K562 (cell line): Measurements from ENCODE around the gene FAM120B. TPM values are rescaled to one million over a fixed set of nuclear protein-coding genes. Genes with fewer than 3 reads are reported as not detected.

Source experiments
- BCL6 ChIP-seq: fragments of 250-450 bp; sonication (Bioruptor Pico); IDR thresholded peaks from 2 replicates; pipeline ENCODE4 v1.4.0; 2020
- COPS2 ChIP-seq: fragments of 450-650 bp; conservative IDR thresholded peaks from 2 replicates; pipeline ENCODE4 v1.6.1; 2016; ENCODE audit warnings: mild to moderate bottlenecking, moderate library complexity
- CSDE1 ChIP-seq, 2 experiments: fragments of 450-650 bp; IDR thresholded peaks; 2 replicates each; pipeline ENCODE4 v1.6.1; 2016; ENCODE audit warnings: mild to moderate bottlenecking in 1 of 2
- DNMT1 ChIP-seq: fragments of 450-650 bp; IDR thresholded peaks from 2 replicates; pipeline ENCODE4 v1.6.1; 2016; ENCODE audit warnings: antibody characterized with exemption, mild to moderate bottlenecking
- IFI16 ChIP-seq: fragments of 250-450 bp; sonication (Bioruptor Pico); IDR thresholded peaks from 2 replicates; pipeline ENCODE4 v2.1.2; 2022; ENCODE audit warnings: mild to moderate bottlenecking, inconsistent platforms
- MXD1 ChIP-seq: fragments of 250-450 bp; sonication (Bioruptor Pico); IDR thresholded peaks from 2 replicates; pipeline ENCODE4 v1.8.0; 2021; ENCODE audit warnings: borderline replicate concordance, mild to moderate bottlenecking, moderate library complexity; ENCODE audit not compliant: poor library complexity, severe bottlenecking
- MYNN ChIP-seq, 2 experiments: sonication (generic); formaldehyde crosslinking in 1 of 2; IDR thresholded peaks; 2 replicates each; pipeline versions ENCODE4 v1.5.0 to v1.6.1; 2016 to 2020; ENCODE audit warnings: antibody characterized with exemption in 1 of 2, missing genetic modification reagents in 1 of 2
- NBN ChIP-seq: fragments of 450-650 bp; IDR thresholded peaks from 2 replicates; pipeline ENCODE4 v1.6.1; 2016; ENCODE audit warnings: low read depth, mild to moderate bottlenecking
- NFIC ChIP-seq: fragments of 450-650 bp; IDR thresholded peaks from 2 replicates; pipeline ENCODE4 v1.6.1; 2017; ENCODE audit warnings: mild to moderate bottlenecking, inconsistent platforms
- NFRKB ChIP-seq: fragments of 450-650 bp; IDR thresholded peaks from 2 replicates; pipeline ENCODE4 v1.6.1; 2016; ENCODE audit warnings: low read depth
- SMARCC2 ChIP-seq: fragments of 450-650 bp; IDR thresholded peaks from 2 replicates; pipeline ENCODE4 v1.6.1; 2017; ENCODE audit warnings: antibody characterized with exemption, moderate library complexity, mild to moderate bottlenecking, low read depth
- TCF7L2 ChIP-seq: fragments of 150-350 bp; IDR thresholded peaks from 2 replicates; pipeline ENCODE4 v1.6.1; 2016; ENCODE audit warnings: low read depth, mild to moderate bottlenecking, low read length, moderate library complexity
- TSC22D4 ChIP-seq: fragments of 450-650 bp; IDR thresholded peaks from 2 replicates; pipeline ENCODE4 v1.6.1; 2016; ENCODE audit warnings: missing genetic modification characterization, missing biosample characterization, control low read depth
- XRCC5 ChIP-seq: fragments of 200-400 bp; formaldehyde crosslinking; IDR thresholded peaks from 2 replicates; pipeline ENCODE4 v1.6.1; 2017; ENCODE audit warnings: low read depth, mild to moderate bottlenecking, low read length
- ZNF311 ChIP-seq: fragments of 250-450 bp; sonication (Bioruptor Pico); IDR thresholded peaks from 2 replicates; pipeline ENCODE4 v1.4.0; 2020; ENCODE audit warnings: mild to moderate bottlenecking, moderate library complexity
- ZNF354B ChIP-seq: fragments of 250-450 bp; sonication (Bioruptor Pico); IDR thresholded peaks from 2 replicates; pipeline ENCODE4 v1.4.0; 2020
- ZNF512 ChIP-seq: IDR thresholded peaks from 2 replicates; pipeline ENCODE4 v1.6.1; 2016; ENCODE audit warnings: missing genetic modification characterization, missing compliant biosample characterization
- ZNF77 ChIP-seq: fragments of 250-450 bp; sonication (Bioruptor Pico); IDR thresholded peaks from 2 replicates; pipeline ENCODE4 v1.5.0; 2020
- ZNF780A ChIP-seq: fragments of 250-450 bp; sonication (Bioruptor Pico); IDR thresholded peaks from 2 replicates; pipeline ENCODE4 v1.5.0; 2021; ENCODE audit warnings: mild to moderate bottlenecking
- polyA plus RNA-seq, 8 experiments: library from polyadenylated mRNA; depleted of rRNA in 4 of 8; stranded (reverse) in 5 of 8; unstranded in 3 of 8; fragments of >200 nt; fragmentation: Nextera tagmentation in 2 of 8; fragmentation: Illumina TruSeq in 1 of 8; extraction: Ambion mirVana in 2 of 8; extraction: Trizol in 1 of 8; gene quantifications; 2 replicates each; pipeline versions ENCODE4 v1.2.1 to v1.2.3, GENCODE V29; 2011 to 2014; ENCODE audit warnings: inconsistent platforms in 1 of 8, missing spikeins in 1 of 8
- total RNA-seq, 7 experiments: library from RNA; depleted of rRNA in 6 of 7; stranded (reverse); fragments of >200 nt in 6 of 7; fragmentation: Illumina TruSeq in 2 of 7; extraction: Trizol in 2 of 7; gene quantifications; 2 replicates each; pipeline versions ENCODE4 v1.2.1 to v1.2.3, GENCODE V29; 2011 to 2021; ENCODE audit warnings: low replicate concordance in 1 of 7
- TF ChIP-seq, protein P1 (sequence below): sonication (generic); formaldehyde crosslinking; IDR thresholded peaks from 2 replicates; pipeline ENCODE4 v1.8.0; 2022; ENCODE audit warnings: mild to moderate bottlenecking, missing genetic modification reagents
- TF ChIP-seq, protein P2 (sequence below): sonication (generic); formaldehyde crosslinking; IDR thresholded peaks from 2 replicates; pipeline ENCODE4 v1.8.0; 2022; ENCODE audit warnings: missing genetic modification reagents, mild to moderate bottlenecking, borderline replicate concordance

FAM120B gene
- total and polyA plus RNA-seq, 9 of the 15 experiments (the other 6 are each of a cell fraction or from before 2014, with no cell fraction given), result 3.5 to 22.6 (median 14.7) TPM

DNA sequence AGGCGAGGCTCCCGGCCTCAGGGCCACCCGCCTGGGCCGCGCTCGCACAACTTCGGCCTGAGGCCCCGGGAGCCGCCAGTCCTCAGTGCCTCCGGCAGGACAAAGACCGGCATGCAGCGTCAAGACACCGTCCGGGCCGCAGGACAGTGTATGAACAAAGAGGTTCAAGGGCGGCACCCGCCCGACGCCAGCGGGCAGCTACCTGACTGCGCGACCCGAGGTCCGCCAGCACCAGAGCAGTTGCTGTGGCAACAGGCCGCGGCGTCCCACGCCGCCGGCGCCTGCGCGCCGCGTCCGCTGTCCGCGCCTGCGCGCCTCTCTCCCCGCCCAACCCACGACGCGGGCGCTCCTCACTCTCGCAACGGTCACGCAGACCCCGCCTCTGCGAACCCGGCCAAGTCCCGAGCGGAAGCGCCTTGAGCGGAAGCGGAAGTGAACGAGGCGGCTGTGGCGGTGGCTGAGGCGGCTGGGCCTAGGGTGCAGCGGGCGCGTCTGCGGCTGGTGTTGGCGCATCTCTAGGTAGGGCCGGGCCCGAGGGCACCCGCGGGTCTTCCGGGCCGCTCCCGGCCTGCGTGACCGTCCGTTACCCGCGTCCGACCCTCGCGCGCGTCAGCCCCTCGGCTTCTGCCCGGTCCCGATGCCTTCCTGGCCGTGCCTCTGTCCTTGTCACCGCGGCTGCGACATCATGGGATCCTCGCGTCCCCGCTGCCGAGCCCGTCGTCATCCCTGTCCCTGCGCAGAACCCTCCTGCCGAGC, at the start of gene FAM120B (continued):
- TF ChIP-seq, protein P1, sequence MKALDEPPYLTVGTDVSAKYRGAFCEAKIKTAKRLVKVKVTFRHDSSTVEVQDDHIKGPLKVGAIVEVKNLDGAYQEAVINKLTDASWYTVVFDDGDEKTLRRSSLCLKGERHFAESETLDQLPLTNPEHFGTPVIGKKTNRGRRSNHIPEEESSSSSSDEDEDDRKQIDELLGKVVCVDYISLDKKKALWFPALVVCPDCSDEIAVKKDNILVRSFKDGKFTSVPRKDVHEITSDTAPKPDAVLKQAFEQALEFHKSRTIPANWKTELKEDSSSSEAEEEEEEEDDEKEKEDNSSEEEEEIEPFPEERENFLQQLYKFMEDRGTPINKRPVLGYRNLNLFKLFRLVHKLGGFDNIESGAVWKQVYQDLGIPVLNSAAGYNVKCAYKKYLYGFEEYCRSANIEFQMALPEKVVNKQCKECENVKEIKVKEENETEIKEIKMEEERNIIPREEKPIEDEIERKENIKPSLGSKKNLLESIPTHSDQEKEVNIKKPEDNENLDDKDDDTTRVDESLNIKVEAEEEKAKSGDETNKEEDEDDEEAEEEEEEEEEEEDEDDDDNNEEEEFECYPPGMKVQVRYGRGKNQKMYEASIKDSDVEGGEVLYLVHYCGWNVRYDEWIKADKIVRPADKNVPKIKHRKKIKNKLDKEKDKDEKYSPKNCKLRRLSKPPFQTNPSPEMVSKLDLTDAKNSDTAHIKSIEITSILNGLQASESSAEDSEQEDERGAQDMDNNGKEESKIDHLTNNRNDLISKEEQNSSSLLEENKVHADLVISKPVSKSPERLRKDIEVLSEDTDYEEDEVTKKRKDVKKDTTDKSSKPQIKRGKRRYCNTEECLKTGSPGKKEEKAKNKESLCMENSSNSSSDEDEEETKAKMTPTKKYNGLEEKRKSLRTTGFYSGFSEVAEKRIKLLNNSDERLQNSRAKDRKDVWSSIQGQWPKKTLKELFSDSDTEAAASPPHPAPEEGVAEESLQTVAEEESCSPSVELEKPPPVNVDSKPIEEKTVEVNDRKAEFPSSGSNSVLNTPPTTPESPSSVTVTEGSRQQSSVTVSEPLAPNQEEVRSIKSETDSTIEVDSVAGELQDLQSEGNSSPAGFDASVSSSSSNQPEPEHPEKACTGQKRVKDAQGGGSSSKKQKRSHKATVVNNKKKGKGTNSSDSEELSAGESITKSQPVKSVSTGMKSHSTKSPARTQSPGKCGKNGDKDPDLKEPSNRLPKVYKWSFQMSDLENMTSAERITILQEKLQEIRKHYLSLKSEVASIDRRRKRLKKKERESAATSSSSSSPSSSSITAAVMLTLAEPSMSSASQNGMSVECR (CRISPR knock-in tag), result peak; percentile 84
- no peak for TF ChIP-seq ZNF311 (CRISPR knock-in tag)
- no peak for TF ChIP-seq COPS2
- TF ChIP-seq ZNF77 (CRISPR knock-in tag), result no peak
- TF ChIP-seq TSC22D4 (tag), result no peak
- no peak for TF ChIP-seq NFRKB
- no peak for TF ChIP-seq MXD1 (CRISPR knock-in tag)
- TF ChIP-seq, protein P2, sequence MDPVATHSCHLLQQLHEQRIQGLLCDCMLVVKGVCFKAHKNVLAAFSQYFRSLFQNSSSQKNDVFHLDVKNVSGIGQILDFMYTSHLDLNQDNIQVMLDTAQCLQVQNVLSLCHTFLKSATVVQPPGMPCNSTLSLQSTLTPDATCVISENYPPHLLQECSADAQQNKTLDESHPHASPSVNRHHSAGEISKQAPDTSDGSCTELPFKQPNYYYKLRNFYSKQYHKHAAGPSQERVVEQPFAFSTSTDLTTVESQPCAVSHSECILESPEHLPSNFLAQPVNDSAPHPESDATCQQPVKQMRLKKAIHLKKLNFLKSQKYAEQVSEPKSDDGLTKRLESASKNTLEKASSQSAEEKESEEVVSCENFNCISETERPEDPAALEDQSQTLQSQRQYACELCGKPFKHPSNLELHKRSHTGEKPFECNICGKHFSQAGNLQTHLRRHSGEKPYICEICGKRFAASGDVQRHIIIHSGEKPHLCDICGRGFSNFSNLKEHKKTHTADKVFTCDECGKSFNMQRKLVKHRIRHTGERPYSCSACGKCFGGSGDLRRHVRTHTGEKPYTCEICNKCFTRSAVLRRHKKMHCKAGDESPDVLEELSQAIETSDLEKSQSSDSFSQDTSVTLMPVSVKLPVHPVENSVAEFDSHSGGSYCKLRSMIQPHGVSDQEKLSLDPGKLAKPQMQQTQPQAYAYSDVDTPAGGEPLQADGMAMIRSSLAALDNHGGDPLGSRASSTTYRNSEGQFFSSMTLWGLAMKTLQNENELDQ (CRISPR knock-in tag), result no peak; the same call in 1 of the 2 replicates
- no peak for TF ChIP-seq BCL6 (CRISPR knock-in tag)
- peak in 1 of 2 experiments; percentile 83; a peak in 1 of 4 replicates for TF ChIP-seq CSDE1 (IDR thresholded peaks at IDR 0.05)
- TF ChIP-seq IFI16 (CRISPR knock-in tag), result no peak
- no peak for TF ChIP-seq NBN
- TF ChIP-seq TCF7L2, result no peak
- no peak for TF ChIP-seq ZNF354B
- TF ChIP-seq DNMT1, result no peak
- TF ChIP-seq ZNF780A, result 0 out of 2 replicates have a peak, but pooled peaks have one; percentile 49
- no peak for TF ChIP-seq MYNN (IDR thresholded peaks at IDR 0.05)
- TF ChIP-seq MYNN (CRISPR knock-in tag; IDR thresholded peaks at IDR 0.05), result no peak
- peak; percentile 60; the same call in 1 of the 2 replicates for TF ChIP-seq NFIC
- no peak; the same call in 1 of the 2 replicates for TF ChIP-seq XRCC5
- TF ChIP-seq SMARCC2, result no peak
- no peak for TF ChIP-seq ZNF512 (tag)
